GM12801 (cell line): ENCODE results near the gene PITPNM1.

ENCODE experiments used
- CTCF ChIP-seq: IDR thresholded peaks from one replicate; pipeline ENCODE4 v1.5.1; 2011; ENCODE audit warnings: control low read depth; ENCODE audit not compliant: insufficient read length; ENCODE audit errors: extremely low read depth

The PITPNM1 gene

GRCh38 chr11:67493548-67494370 is 11.4 kb downstream of the PITPNM1 start:
- no peak for TF ChIP-seq CTCF

GRCh38 chr11:67492801-67493547 is 12.2 kb downstream of the PITPNM1 start:
- TF ChIP-seq CTCF: no peak

- no peak for TF ChIP-seq CTCF
Observed at GRCh38 chr11:67492069-67492727, 13.0 kb downstream of the PITPNM1 start.

GRCh38 chr11:67491276-67492068 is 13.7 kb downstream of the PITPNM1 start:
- no peak for TF ChIP-seq CTCF

- no peak for TF ChIP-seq CTCF
Observed at GRCh38 chr11:67490727-67491065, 14.5 kb downstream of the PITPNM1 start.

- no peak for TF ChIP-seq CTCF
Observed at GRCh38 chr11:67489885-67490726, 15.1 kb downstream of the PITPNM1 start.
